PFSK-1 (cell line): ENCODE data around the gene FOXN1.

Experiments used
- FOXP2 ChIP-seq: optimal IDR thresholded peaks from 2 replicates; pipeline ENCODE3; 2011; ENCODE audit warnings: borderline replicate concordance, control low read depth, inconsistent platforms; ENCODE audit not compliant: insufficient read depth; ENCODE audit errors: extremely low read length, extremely low read depth
- POLR2AphosphoS5 ChIP-seq: IDR thresholded peaks from 2 replicates; pipeline ENCODE4 v1.6.1; 2012; ENCODE audit warnings: low read depth, mild to moderate bottlenecking, control low read depth, low read length, moderate library complexity
- SIN3A ChIP-seq: IDR thresholded peaks from 2 replicates; pipeline ENCODE4 v1.6.1; 2012; ENCODE audit warnings: mild to moderate bottlenecking, low read length, moderate library complexity, borderline replicate concordance; ENCODE audit not compliant: insufficient read depth
- TAF1 ChIP-seq: IDR thresholded peaks from 2 replicates; pipeline ENCODE4 v1.6.1; 2012; ENCODE audit warnings: low read length, control low read depth, borderline replicate concordance; ENCODE audit not compliant: insufficient read depth
- TF ChIP-seq, protein P1 (sequence below), 2 experiments: IDR thresholded peaks; 2 replicates each; pipeline versions ENCODE4 v1.6.1 to v1.8.0; 2011 to 2012; ENCODE audit warnings: low read depth in 2 of 2, low read length in 2 of 2, control low read depth in 1 of 2, inconsistent platforms in 1 of 2, mild to moderate bottlenecking in 1 of 2, moderate library complexity in 1 of 2; ENCODE audit not compliant: insufficient read depth in 1 of 2

FOXN1 gene

DNA sequence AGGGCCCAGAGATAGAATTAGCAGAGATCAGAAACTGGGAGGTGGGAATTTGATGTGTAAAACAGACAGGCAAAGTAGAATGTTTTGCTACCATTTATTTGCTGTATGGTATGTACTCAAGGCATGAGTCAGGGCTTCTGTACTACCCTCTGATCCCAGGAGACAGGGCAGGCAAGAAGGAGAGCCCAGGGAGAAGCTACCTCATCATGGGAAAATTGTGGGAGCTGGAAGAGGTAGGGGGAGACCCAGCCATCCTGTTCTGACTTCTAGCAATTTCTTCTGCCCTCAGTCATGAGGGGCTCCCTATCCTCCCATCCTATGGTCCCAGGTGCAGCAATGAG, 66.9 kb downstream of the FOXN1 start:
- TF ChIP-seq POLR2AphosphoS5 = no peak
- no peak for TF ChIP-seq FOXP2
- TF ChIP-seq, protein P1, sequence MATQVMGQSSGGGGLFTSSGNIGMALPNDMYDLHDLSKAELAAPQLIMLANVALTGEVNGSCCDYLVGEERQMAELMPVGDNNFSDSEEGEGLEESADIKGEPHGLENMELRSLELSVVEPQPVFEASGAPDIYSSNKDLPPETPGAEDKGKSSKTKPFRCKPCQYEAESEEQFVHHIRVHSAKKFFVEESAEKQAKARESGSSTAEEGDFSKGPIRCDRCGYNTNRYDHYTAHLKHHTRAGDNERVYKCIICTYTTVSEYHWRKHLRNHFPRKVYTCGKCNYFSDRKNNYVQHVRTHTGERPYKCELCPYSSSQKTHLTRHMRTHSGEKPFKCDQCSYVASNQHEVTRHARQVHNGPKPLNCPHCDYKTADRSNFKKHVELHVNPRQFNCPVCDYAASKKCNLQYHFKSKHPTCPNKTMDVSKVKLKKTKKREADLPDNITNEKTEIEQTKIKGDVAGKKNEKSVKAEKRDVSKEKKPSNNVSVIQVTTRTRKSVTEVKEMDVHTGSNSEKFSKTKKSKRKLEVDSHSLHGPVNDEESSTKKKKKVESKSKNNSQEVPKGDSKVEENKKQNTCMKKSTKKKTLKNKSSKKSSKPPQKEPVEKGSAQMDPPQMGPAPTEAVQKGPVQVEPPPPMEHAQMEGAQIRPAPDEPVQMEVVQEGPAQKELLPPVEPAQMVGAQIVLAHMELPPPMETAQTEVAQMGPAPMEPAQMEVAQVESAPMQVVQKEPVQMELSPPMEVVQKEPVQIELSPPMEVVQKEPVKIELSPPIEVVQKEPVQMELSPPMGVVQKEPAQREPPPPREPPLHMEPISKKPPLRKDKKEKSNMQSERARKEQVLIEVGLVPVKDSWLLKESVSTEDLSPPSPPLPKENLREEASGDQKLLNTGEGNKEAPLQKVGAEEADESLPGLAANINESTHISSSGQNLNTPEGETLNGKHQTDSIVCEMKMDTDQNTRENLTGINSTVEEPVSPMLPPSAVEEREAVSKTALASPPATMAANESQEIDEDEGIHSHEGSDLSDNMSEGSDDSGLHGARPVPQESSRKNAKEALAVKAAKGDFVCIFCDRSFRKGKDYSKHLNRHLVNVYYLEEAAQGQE (IDR thresholded peaks at IDR 0.05; ENCODE audit: insufficient read depth in 1 of 2, low read depth in 2 of 2, low read length in 2 of 2) = no peak
- TF ChIP-seq SIN3A = no peak
- TF ChIP-seq TAF1 = no peak

DNA sequence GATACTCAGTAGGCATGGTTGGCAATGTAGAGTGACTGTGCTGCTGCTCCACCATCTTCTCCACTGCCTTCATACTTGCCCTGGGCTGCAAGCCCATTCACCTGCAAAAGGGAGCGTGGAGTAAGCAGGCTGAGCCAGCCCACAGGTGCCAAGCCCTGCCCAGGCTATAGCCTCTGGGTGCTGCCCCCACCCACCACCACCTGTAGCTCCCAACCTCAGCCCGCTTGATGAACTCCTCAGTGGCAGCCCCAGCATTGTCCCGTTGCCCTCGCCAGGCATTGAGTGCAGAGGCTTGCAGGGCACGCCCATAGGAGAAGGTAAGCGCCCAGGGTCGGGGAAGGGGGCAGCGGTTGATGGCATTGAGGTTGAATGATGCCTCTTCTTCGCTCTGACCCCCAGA, 67.4 kb downstream of the FOXN1 start:
- TF ChIP-seq POLR2AphosphoS5 (no peak), SIN3A (no peak), FOXP2 (no peak)
- TF ChIP-seq, protein P1 (IDR thresholded peaks at IDR 0.05; ENCODE audit: insufficient read depth in 1 of 2, low read depth in 2 of 2, low read length in 2 of 2) = no peak

DNA sequence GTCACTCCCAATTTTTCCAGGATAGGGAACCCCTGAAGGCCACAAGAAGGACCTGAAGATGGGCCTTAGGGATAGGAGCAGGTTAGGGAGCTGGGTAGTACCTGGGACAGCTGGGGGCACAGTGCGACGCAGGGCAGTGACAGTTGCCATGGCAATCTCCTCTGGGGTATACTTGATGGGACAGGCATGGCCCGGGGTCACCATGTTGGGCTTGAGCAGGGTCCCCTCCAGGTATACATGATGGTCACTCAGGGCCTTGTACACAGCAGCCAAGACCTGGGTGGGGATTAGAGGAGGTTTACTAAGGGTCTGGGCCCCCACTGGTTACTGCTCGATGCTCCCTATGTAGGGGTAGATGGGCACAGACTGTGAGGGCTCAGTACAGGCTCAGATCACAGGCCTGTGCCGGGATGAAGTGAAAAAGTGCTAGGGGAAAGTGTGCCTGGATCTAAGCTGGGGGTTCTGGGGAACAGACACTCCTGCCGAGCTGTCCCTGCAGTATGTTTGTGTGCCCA, 67.9 kb downstream of the FOXN1 start:
- TF ChIP-seq, protein P1 (IDR thresholded peaks at IDR 0.05; ENCODE audit: insufficient read depth in 1 of 2, low read depth in 2 of 2, low read length in 2 of 2) = no peak
- no peak for TF ChIP-seq FOXP2
- TF ChIP-seq TAF1 = no peak
- no peak for TF ChIP-seq POLR2AphosphoS5
- TF ChIP-seq SIN3A = no peak

DNA sequence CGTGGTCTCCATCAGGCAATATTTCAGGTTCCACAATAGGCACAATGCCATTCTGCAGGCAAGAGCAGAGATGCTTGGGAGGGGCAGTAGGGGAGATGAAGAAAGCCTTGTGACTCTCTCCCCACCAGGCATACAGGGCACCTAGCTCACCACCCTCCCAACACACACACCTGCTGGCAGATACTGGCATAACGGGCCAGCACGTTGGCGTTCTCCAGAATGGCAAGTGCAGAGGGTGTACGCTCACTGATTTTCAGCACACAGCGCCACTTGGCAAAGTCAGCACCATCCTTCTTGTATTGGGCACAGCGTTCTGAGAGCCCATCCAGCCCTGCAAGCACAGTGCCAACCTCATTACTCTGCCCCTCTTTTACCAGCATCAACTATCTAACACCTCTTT, 68.4 kb downstream of the FOXN1 start:
- no peak for TF ChIP-seq FOXP2
- no peak for TF ChIP-seq TAF1
- TF ChIP-seq, protein P1 (IDR thresholded peaks at IDR 0.05; ENCODE audit: insufficient read depth in 1 of 2, low read depth in 2 of 2, low read length in 2 of 2) = no peak
- no peak for TF ChIP-seq SIN3A
- TF ChIP-seq POLR2AphosphoS5 = no peak

DNA sequence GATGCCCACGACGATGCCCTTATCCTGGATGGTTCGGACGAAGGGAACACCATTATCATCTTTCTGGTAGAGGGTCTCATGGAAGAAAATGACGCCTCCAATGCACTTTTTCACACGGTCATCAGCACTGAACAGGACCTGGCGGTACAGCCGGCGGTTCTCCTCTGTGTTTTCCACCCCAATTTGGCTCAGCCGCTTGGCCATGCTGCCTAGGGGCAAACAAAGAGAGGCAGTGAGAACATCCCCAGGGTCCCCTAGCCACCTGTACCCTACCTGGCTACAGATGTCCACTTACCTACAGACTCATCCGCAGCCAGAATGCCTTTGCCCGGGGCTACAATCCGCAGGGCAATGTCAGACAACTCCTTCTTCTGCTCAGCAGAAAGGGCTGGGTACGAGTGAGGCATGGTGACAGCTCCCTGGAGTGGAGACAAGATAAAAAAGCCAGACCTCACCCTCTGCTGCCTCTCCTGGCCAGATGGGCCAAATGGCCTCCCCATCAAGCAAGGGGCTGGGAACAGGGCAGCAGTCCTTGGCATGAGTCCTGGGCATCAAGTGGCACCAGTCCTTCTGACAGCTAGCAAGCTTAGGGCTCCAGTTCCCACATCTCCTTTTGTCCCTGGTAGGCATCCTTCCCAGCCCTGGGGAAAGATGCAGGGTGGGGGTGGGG, 69.1 kb downstream of the FOXN1 start:
- TF ChIP-seq POLR2AphosphoS5 = no peak
- TF ChIP-seq SIN3A = no peak
- TF ChIP-seq FOXP2 = no peak
- TF ChIP-seq, protein P1 (IDR thresholded peaks at IDR 0.05; ENCODE audit: insufficient read depth in 1 of 2, low read depth in 2 of 2, low read length in 2 of 2) = no peak
- TF ChIP-seq TAF1 = no peak
